Measurements from ENCODE around the gene GNG2.

GNG2 gene

GRCh38 chr14:51950007-51950406, 89.6 kb downstream of the GNG2 start:
- DNase-seq = no peak

GRCh38 chr14:51951656-51952055, 91.2 kb downstream of the GNG2 start:
- no peak for DNase-seq

GRCh38 chr14:51954031-51954430, 93.6 kb downstream of the GNG2 start:
- no peak for DNase-seq

GRCh38 chr14:51954657-51955056, 94.2 kb downstream of the GNG2 start:
- no peak for DNase-seq

- no peak for DNase-seq
Measured at GRCh38 chr14:51957950-51958349, 97.5 kb downstream of the GNG2 start.

GRCh38 chr14:51959928-51960327, 99.5 kb downstream of the GNG2 start:
- no peak for DNase-seq

- no peak for DNase-seq
Measured at GRCh38 chr14:51960866-51961265, 100.5 kb downstream of the GNG2 start.

GRCh38 chr14:51962711-51963110, 102.3 kb downstream of the GNG2 start:
- no peak for DNase-seq

- no peak for DNase-seq
Measured at GRCh38 chr14:51963286-51963685, 102.9 kb downstream of the GNG2 start.

- no peak for DNase-seq
Measured at GRCh38 chr14:51967521-51967920, 107.1 kb downstream of the GNG2 start.

- no peak for DNase-seq
Measured at GRCh38 chr14:51969852-51970540, 109.6 kb downstream of the GNG2 start.

- DNase-seq = no peak
Measured at GRCh38 chr14:51972566-51972965, 112.2 kb downstream of the GNG2 start.

- DNase-seq = no peak
Measured at GRCh38 chr14:51977075-51977474, 116.7 kb downstream of the GNG2 start.

- DNase-seq = no peak
Measured at GRCh38 chr14:51978681-51979085, 118.3 kb downstream of the GNG2 start.

GRCh38 chr14:51979088-51979709, 118.8 kb downstream of the GNG2 start:
- DNase-seq = no peak

- no peak for DNase-seq
Measured at GRCh38 chr14:51981218-51981854, 120.9 kb downstream of the GNG2 start.

GRCh38 chr14:51988221-51988620, 127.8 kb downstream of the GNG2 start:
- DNase-seq = no peak

- DNase-seq = peak; percentile 86
Measured at GRCh38 chr14:51989293-51990234, 129.2 kb downstream of the GNG2 start, which contains the start of gene RTRAF. Gene RTRAF, plus strand, starts transcription at chr14:51989546. Its CDS starts 94 bp downstream, at chr14:51989640.

- no peak for DNase-seq
Measured at GRCh38 chr14:51990488-51990887, 130.1 kb downstream of the GNG2 start.

- DNase-seq = no peak
Measured at GRCh38 chr14:51993285-51993920, 133.0 kb downstream of the GNG2 start.

- DNase-seq = no peak
Measured at GRCh38 chr14:51996148-51996746, 135.8 kb downstream of the GNG2 start.

GRCh38 chr14:51998348-51998747, 137.9 kb downstream of the GNG2 start:
- no peak for DNase-seq
